Progenitor cell of endocrine pancreas (in vitro differentiated cells): ENCODE data around the gene DEDD2. TPM values are rescaled to one million over a fixed set of nuclear protein-coding genes. Genes with fewer than 3 reads are reported as not detected.

Experiments
- DNase-seq: peaks from one replicate; pipeline ENCODE4 v3.0.0; 2021; ENCODE audit warnings: low spot score; ENCODE audit not compliant: unreplicated experiment
- H3K27ac Mint-ChIP-seq: 2 replicates; pipeline ENCODE4 v1.8.0; 2021; ENCODE audit warnings: mild to moderate bottlenecking, moderate library complexity, mixed read lengths
- H3K27me3 Mint-ChIP-seq: 2 replicates; pipeline ENCODE4 v1.8.0; 2021; ENCODE audit warnings: mixed read lengths
- H3K36me3 Mint-ChIP-seq: 2 replicates; pipeline ENCODE4 v1.8.0; 2022; ENCODE audit warnings: mixed read lengths; ENCODE audit not compliant: insufficient read depth
- H3K4me1 Mint-ChIP-seq: 2 replicates; pipeline ENCODE4 v1.8.0; 2021; ENCODE audit warnings: low read depth, mixed read lengths
- H3K4me3 Mint-ChIP-seq: 2 replicates; pipeline ENCODE4 v1.8.0; 2021; ENCODE audit warnings: low read depth, mild to moderate bottlenecking, moderate library complexity, mixed read lengths
- H3K9me3 Mint-ChIP-seq: 2 replicates; pipeline ENCODE4 v1.8.0; 2021; ENCODE audit warnings: low read depth, mixed read lengths
- total RNA-seq: library from RNA; stranded (reverse); gene quantifications from 2 replicates; pipeline ENCODE4 v1.2.1, GENCODE V29; 2021
- TF ChIP-seq, protein P1 (sequence below): fragments of 200-600 bp; sonication (generic); IDR thresholded peaks from one replicate; pipeline ENCODE4 v1.5.0; 2021; ENCODE audit warnings: antibody characterized with exemption, mild to moderate bottlenecking; ENCODE audit not compliant: unreplicated experiment

DEDD2 gene
- total RNA-seq, 1 donor from 2014 or later = 38.3 TPM

DNA sequence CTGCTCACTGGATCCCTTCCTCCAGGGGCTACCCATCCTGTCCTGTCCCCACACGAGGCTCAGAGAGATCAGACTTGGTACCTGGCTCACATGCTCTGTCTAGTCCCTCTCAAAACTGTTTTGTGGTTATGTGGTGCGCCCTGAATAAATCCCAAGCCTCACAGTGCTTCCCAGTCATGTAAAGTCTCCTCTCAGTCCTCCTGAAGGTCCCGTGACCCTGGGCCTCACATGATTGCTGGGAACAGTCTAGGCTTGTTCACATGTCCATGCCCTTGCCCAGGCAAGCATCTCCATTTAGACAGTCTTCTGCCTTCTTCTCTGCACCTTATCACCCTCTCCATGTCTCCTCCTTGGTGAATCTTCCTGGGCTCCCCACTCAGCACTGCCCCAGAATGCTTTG lies 49.3 kb downstream of the DEDD2 start:
- DNase-seq = no peak
- H3K36me3 Mint-ChIP-seq = no peaks in the 10 kb centered on the region
- TF ChIP-seq, protein P1, sequence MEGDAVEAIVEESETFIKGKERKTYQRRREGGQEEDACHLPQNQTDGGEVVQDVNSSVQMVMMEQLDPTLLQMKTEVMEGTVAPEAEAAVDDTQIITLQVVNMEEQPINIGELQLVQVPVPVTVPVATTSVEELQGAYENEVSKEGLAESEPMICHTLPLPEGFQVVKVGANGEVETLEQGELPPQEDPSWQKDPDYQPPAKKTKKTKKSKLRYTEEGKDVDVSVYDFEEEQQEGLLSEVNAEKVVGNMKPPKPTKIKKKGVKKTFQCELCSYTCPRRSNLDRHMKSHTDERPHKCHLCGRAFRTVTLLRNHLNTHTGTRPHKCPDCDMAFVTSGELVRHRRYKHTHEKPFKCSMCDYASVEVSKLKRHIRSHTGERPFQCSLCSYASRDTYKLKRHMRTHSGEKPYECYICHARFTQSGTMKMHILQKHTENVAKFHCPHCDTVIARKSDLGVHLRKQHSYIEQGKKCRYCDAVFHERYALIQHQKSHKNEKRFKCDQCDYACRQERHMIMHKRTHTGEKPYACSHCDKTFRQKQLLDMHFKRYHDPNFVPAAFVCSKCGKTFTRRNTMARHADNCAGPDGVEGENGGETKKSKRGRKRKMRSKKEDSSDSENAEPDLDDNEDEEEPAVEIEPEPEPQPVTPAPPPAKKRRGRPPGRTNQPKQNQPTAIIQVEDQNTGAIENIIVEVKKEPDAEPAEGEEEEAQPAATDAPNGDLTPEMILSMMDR = no peak
- H3K27ac Mint-ChIP-seq = no peak overlapping the region
- no peaks in the 10 kb centered on the region for H3K9me3 Mint-ChIP-seq
- no peak overlapping the region for H3K4me3 Mint-ChIP-seq
- H3K27me3 Mint-ChIP-seq = peaks cover 72% of the 10 kb centered on the region
- no peaks in the 10 kb centered on the region for H3K4me1 Mint-ChIP-seq

DNA sequence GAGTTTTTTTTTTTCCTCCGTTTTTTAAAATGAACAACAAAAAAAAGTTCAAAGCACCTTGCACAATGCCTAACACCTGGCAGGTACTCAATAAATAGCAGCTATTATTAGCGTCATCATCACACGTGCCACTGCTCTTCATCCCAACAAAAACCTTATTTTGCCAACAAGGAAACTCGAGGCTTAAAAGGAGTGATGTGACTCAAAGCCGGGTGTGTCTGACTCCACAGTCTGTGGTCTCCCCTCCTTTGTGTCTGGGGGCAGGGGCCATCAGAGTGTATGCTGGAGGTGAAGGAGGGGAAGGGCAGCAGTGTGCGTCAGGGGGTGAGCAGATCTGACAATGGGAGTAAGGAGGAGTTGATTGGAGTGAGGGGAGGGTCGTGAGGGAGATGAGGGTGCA lies 51.2 kb downstream of the DEDD2 start:
- Mint-ChIP-seq H3K27me3 (peaks cover 72% of the 10 kb centered on the region), H3K4me3 (no peak overlapping the region), H3K27ac (no peak overlapping the region), H3K36me3 (no peaks in the 10 kb centered on the region), H3K4me1 (no peaks in the 10 kb centered on the region), H3K9me3 (no peaks in the 10 kb centered on the region)
- DNase-seq = no peak
- TF ChIP-seq, protein P1 = no peak

DNA sequence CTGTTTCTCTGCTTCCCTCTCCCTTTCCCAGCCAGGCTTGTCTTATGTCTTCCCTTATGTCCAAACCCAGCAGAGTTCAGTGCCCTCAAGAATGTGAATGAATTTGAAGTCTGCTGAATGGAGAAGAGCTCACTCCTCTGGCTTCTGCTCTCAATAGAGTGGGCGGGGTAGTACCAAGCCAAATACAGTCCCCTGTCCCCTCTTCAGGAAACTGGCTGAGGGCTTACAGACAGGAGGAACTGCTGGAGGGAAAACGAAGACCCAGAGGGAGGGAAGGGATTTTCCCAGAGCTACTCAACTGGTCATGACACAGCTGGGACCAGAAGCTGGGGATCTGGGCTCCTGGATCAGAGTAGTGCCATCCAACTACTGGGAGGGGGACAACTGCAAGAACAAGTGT lies 52.3 kb downstream of the DEDD2 start:
- H3K27ac Mint-ChIP-seq = no peak overlapping the region
- no peaks in the 10 kb centered on the region for H3K9me3 Mint-ChIP-seq
- no peaks in the 10 kb centered on the region for H3K36me3 Mint-ChIP-seq
- H3K27me3 Mint-ChIP-seq = peaks cover 73% of the 10 kb centered on the region
- H3K4me1 Mint-ChIP-seq = no peaks in the 10 kb centered on the region
- no peak for DNase-seq
- TF ChIP-seq, protein P1 = no peak
- no peak overlapping the region for H3K4me3 Mint-ChIP-seq

DNA sequence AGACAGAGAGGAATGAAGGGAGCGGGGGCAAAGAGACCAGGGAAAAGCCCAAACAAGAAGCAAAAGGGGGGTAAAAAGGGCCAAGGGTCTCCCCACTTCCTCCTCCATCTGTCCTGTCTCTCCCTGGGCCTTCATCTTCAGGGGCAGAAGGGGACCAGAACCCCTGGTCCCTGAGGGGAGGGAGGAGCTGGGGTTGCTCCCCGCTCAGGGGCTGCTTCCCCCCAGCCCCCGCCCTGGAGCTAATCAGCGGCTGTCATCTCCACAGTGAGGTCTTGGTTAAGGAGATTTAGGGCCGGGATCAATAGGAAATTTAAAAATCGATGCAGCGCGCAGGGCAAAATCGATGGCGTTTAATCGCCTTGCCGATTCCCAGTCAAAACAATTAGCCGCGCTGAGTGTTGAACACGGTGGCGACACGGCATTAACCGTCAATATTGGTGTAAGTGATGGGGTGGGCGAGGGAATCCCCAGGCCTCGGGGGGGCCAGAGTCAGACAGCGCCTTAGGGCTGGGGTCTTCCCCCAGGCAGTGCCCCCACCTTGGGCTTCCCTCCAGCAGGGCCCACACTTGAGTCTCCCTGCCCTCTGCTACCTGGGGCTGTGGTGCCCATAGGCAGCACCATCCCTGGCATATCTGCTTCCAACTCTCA lies 55.7 kb downstream of the DEDD2 start:
- no peak overlapping the region for H3K27ac Mint-ChIP-seq
- no peaks in the 10 kb centered on the region for H3K9me3 Mint-ChIP-seq
- H3K4me3 Mint-ChIP-seq = no peak overlapping the region
- no peak for DNase-seq
- no peaks in the 10 kb centered on the region for H3K4me1 Mint-ChIP-seq
- H3K27me3 Mint-ChIP-seq = peaks cover 78% of the 10 kb centered on the region
- TF ChIP-seq, protein P1 = no peak
- no peaks in the 10 kb centered on the region for H3K36me3 Mint-ChIP-seq

DNA sequence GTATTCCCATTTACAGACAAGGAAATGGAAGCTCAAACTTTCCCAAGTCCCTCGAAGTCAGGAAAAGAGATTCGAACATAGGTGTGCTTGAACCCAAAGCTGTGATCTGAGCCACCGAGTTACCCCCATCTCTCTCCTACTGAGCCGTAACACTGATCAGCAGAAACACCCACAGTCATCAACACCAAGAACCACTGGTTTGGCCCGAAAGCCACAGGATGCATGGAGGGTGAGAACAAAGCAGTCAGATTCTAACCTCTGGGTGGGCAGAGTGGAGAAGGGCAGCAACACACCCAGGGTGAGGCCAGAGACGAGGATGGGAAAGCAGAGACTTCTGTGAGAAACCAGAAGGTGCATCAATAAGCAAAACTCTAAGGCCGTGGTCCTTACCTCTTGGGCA lies 57.5 kb downstream of the DEDD2 start:
- Mint-ChIP-seq H3K4me3 (no peak overlapping the region), H3K27ac (no peak overlapping the region), H3K27me3 (peaks cover 77% of the 10 kb centered on the region), H3K9me3 (no peaks in the 10 kb centered on the region), H3K4me1 (no peaks in the 10 kb centered on the region), H3K36me3 (no peaks in the 10 kb centered on the region)
- TF ChIP-seq, protein P1 = no peak
- no peak for DNase-seq
